Measurements from ENCODE around the gene RRP12.

RRP12 gene

DNA sequence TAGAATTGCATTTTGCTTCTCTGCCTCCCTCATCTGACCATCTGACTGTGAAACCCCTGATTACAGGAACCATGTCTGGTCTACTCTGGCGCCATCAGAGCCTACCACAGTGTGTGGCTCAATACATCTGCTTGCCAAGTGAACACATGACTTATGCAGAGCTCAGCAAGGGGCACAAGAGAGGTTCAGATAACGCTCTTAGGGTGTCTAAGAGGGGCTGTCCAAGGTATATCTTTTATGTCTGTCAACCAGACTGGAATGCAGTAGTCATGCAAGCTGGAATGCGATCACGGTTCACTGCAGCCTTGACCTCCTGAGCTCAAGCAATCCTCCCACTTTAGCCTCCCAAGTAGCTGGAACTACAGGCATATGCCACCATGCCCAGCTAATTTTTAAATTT is 10.3 kb upstream of the RRP12 start:
- H3K4me2 ChIP-seq (ENCODE audit: low read length) = no peak overlapping the region
- TF ChIP-seq EZH2 (IDR thresholded peaks at IDR 0.05; ENCODE audit: borderline replicate concordance, low read length) = no peak
- TF ChIP-seq, protein P1, sequence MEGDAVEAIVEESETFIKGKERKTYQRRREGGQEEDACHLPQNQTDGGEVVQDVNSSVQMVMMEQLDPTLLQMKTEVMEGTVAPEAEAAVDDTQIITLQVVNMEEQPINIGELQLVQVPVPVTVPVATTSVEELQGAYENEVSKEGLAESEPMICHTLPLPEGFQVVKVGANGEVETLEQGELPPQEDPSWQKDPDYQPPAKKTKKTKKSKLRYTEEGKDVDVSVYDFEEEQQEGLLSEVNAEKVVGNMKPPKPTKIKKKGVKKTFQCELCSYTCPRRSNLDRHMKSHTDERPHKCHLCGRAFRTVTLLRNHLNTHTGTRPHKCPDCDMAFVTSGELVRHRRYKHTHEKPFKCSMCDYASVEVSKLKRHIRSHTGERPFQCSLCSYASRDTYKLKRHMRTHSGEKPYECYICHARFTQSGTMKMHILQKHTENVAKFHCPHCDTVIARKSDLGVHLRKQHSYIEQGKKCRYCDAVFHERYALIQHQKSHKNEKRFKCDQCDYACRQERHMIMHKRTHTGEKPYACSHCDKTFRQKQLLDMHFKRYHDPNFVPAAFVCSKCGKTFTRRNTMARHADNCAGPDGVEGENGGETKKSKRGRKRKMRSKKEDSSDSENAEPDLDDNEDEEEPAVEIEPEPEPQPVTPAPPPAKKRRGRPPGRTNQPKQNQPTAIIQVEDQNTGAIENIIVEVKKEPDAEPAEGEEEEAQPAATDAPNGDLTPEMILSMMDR (IDR thresholded peaks at IDR 0.05; ENCODE audit: low read length) = no peak

DNA sequence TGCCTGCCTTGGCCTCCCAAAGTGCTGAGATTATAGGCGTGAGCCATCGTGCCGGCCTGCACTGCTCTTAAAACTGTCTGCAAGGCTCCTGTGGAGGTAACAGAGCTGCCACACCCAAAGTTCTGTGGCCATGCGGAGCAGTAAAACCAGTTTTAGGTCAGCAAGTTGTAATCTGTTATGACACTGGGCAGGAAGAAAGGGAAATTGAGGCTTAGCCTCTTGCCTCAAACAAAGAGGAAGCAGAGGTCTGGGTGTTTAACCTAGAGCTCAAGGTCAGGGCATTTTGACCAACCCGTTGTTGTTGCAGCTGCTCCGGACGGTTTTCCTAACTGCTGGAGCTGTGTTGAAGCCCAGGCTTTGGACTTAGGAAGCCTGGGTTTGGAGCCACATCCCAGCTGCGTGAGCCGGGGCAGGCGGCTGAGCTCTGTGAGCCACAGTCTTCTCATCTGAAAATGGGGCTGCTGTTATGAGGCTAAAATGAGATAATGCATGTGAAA is 7.4 kb upstream of the RRP12 start:
- no peak overlapping the region for H3K27ac ChIP-seq (ENCODE audit: low read depth, low read length, poor library complexity, severe bottlenecking)

More for the DNA sequence above, 10.3 kb upstream of the RRP12 start:
- Histone ChIP-seq H3K9ac (ENCODE audit: low read length) (no peak overlapping the region), H3K4me1 (ENCODE audit: insufficient read depth, low read length, severe bottlenecking) (peaks cover 12% of the 10 kb centered on the region), H3K27ac (ENCODE audit: low read depth, low read length, poor library complexity, severe bottlenecking) (no peak overlapping the region), H3K9me2 (ENCODE audit: low read depth, low read length) (no peaks in the 10 kb centered on the region), H3K4me3 (ENCODE audit: low read depth, low read length, poor library complexity, severe bottlenecking) (no peak overlapping the region), H3K36me3 (ENCODE audit: insufficient read depth, low read length) (no peaks in the 10 kb centered on the region), H3K79me2 (ENCODE audit: insufficient read depth, low read length) (no peaks in the 10 kb centered on the region), H4K20me1 (ENCODE audit: insufficient read depth, low read length) (no peaks in the 10 kb centered on the region), H3F3A (ENCODE audit: insufficient read depth, low read length) (no peaks in the 10 kb centered on the region), H2AFZ (ENCODE audit: low read length) (no peak overlapping the region), H3K27me3 (ENCODE audit: insufficient read depth, low read length) (no peaks in the 10 kb centered on the region), H3K9me3 (ENCODE audit: low read length) (no peaks in the 10 kb centered on the region)

DNA sequence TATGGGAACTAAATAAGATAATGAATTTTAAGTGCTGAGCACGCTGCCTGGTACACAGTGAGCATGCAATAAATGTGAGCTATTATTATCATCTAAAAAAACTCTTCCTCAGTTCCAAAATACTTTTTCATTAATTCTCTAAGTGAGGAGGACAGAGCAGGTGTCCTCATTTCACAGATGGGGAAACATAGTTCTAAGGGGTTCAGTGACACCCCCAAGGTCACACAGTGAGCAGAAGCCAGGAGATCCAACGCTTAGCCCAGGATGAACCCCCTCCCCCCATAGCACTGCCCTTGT is 6.8 kb upstream of the RRP12 start:
- Histone ChIP-seq H3K9me2 (ENCODE audit: low read depth, low read length) (no peaks in the 10 kb centered on the region), H3K9ac (ENCODE audit: low read length) (no peak overlapping the region), H3K4me2 (ENCODE audit: low read length) (no peak overlapping the region), H3K9me3 (ENCODE audit: low read length) (no peaks in the 10 kb centered on the region), H2AFZ (ENCODE audit: low read length) (no peak overlapping the region), H3K4me3 (ENCODE audit: low read depth, low read length, poor library complexity, severe bottlenecking) (no peak overlapping the region), H3K27me3 (ENCODE audit: insufficient read depth, low read length) (no peaks in the 10 kb centered on the region), H3F3A (ENCODE audit: insufficient read depth, low read length) (no peaks in the 10 kb centered on the region), H3K36me3 (ENCODE audit: insufficient read depth, low read length) (no peaks in the 10 kb centered on the region), H3K27ac (ENCODE audit: low read depth, low read length, poor library complexity, severe bottlenecking) (no peak overlapping the region), H4K20me1 (ENCODE audit: insufficient read depth, low read length) (no peaks in the 10 kb centered on the region), H3K79me2 (ENCODE audit: insufficient read depth, low read length) (no peaks in the 10 kb centered on the region), H3K4me1 (ENCODE audit: insufficient read depth, low read length, severe bottlenecking) (peaks cover 6% of the 10 kb centered on the region)
- TF ChIP-seq, protein P1 (IDR thresholded peaks at IDR 0.05; ENCODE audit: low read length) = no peak
- no peak for TF ChIP-seq EZH2 (IDR thresholded peaks at IDR 0.05; ENCODE audit: borderline replicate concordance, low read length)

More for the DNA sequence above, 7.4 kb upstream of the RRP12 start:
- Histone ChIP-seq H3K9ac (ENCODE audit: low read length) (no peak overlapping the region), H3K79me2 (ENCODE audit: insufficient read depth, low read length) (no peaks in the 10 kb centered on the region), H4K20me1 (ENCODE audit: insufficient read depth, low read length) (no peaks in the 10 kb centered on the region), H3K4me3 (ENCODE audit: low read depth, low read length, poor library complexity, severe bottlenecking) (no peak overlapping the region), H3K27me3 (ENCODE audit: insufficient read depth, low read length) (no peaks in the 10 kb centered on the region), H3K4me2 (ENCODE audit: low read length) (no peak overlapping the region), H3K36me3 (ENCODE audit: insufficient read depth, low read length) (no peaks in the 10 kb centered on the region), H3K9me2 (ENCODE audit: low read depth, low read length) (no peaks in the 10 kb centered on the region), H3F3A (ENCODE audit: insufficient read depth, low read length) (no peaks in the 10 kb centered on the region), H3K4me1 (ENCODE audit: insufficient read depth, low read length, severe bottlenecking) (peaks cover 6% of the 10 kb centered on the region), H3K9me3 (ENCODE audit: low read length) (no peaks in the 10 kb centered on the region), H2AFZ (ENCODE audit: low read length) (no peak overlapping the region)
- TF ChIP-seq, protein P1 (IDR thresholded peaks at IDR 0.05; ENCODE audit: low read length) = no peak
- TF ChIP-seq EZH2 (IDR thresholded peaks at IDR 0.05; ENCODE audit: borderline replicate concordance, low read length) = no peak

Measured in OCI-LY1 (cell line).